Type B pancreatic cell (in vitro differentiated cells): ENCODE results near the gene SH3D19. TPM values are rescaled to one million over a fixed set of nuclear protein-coding genes. Genes with fewer than 3 reads are reported as not detected.
"Not testable (repeated sequence)": the region's sequence is repeated elsewhere in the genome, so short reads cannot be mapped to it uniquely, and the experiment has no call there.

Source experiments
- DNase-seq: peaks from one replicate; pipeline ENCODE4 v3.0.0; 2021; ENCODE audit warnings: mixed read lengths; ENCODE audit not compliant: unreplicated experiment; ENCODE audit errors: extremely low spot score
- H3K27ac Mint-ChIP-seq: 2 replicates; pipeline ENCODE4 v1.8.0; 2021; ENCODE audit warnings: mild to moderate bottlenecking, mixed read lengths
- H3K27me3 Mint-ChIP-seq: 2 replicates; pipeline ENCODE4 v1.8.0; 2021; ENCODE audit warnings: mixed read lengths
- H3K36me3 Mint-ChIP-seq: 2 replicates; pipeline ENCODE4 v1.8.0; 2021; ENCODE audit warnings: mixed read lengths
- H3K4me1 Mint-ChIP-seq: one replicate; pipeline ENCODE4 v1.8.0; 2021; ENCODE audit warnings: mixed read lengths; ENCODE audit not compliant: unreplicated experiment
- H3K4me3 Mint-ChIP-seq: 2 replicates; pipeline ENCODE4 v1.8.0; 2021; ENCODE audit warnings: mild to moderate bottlenecking, mixed read lengths
- H3K9me3 Mint-ChIP-seq: 2 replicates; pipeline ENCODE4 v1.8.0; 2021; ENCODE audit warnings: mixed read lengths
- total RNA-seq: library from RNA; stranded (reverse); gene quantifications from 2 replicates; pipeline ENCODE4 v1.2.1, GENCODE V29; 2021; ENCODE audit warnings: low replicate concordance
- TF ChIP-seq, protein P1 (sequence below): fragments of 200-600 bp; sonication (generic); conservative IDR thresholded peaks from 2 replicates; pipeline ENCODE4 v1.5.0; 2021; ENCODE audit warnings: antibody characterized with exemption, mild to moderate bottlenecking

The SH3D19 gene
- total RNA-seq, 1 donor from 2014 or later = 24.3 TPM

DNA sequence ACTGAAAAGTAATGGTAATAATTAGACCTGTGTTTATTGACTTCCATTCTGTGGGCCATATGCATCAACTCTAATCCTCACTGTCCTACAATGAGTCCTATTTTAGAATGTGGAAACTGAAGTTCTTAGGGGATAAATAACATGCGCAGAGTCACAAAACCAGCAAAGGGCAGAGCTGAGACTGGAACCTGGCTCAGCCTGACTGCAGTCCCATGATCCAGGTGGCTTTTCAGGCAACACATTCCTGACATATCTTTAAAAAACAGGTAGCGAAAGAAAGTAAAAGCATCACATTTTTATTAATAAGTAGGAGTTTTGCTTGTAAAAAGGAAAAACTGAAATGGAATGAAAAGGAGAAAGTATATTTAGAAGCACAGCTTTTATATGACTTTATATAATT is 83.1 kb downstream of the SH3D19 start:
- H3K4me3 Mint-ChIP-seq = no peak overlapping the region
- TF ChIP-seq, protein P1, sequence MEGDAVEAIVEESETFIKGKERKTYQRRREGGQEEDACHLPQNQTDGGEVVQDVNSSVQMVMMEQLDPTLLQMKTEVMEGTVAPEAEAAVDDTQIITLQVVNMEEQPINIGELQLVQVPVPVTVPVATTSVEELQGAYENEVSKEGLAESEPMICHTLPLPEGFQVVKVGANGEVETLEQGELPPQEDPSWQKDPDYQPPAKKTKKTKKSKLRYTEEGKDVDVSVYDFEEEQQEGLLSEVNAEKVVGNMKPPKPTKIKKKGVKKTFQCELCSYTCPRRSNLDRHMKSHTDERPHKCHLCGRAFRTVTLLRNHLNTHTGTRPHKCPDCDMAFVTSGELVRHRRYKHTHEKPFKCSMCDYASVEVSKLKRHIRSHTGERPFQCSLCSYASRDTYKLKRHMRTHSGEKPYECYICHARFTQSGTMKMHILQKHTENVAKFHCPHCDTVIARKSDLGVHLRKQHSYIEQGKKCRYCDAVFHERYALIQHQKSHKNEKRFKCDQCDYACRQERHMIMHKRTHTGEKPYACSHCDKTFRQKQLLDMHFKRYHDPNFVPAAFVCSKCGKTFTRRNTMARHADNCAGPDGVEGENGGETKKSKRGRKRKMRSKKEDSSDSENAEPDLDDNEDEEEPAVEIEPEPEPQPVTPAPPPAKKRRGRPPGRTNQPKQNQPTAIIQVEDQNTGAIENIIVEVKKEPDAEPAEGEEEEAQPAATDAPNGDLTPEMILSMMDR = no peak
- H3K27me3 Mint-ChIP-seq = no peaks in the 10 kb centered on the region
- DNase-seq = no peak
- H3K9me3 Mint-ChIP-seq = no peaks in the 10 kb centered on the region
- H3K27ac Mint-ChIP-seq = no peak overlapping the region
- peaks cover 5% of the 10 kb centered on the region for H3K4me1 Mint-ChIP-seq
- H3K36me3 Mint-ChIP-seq = peaks cover 3% of the 10 kb centered on the region

DNA sequence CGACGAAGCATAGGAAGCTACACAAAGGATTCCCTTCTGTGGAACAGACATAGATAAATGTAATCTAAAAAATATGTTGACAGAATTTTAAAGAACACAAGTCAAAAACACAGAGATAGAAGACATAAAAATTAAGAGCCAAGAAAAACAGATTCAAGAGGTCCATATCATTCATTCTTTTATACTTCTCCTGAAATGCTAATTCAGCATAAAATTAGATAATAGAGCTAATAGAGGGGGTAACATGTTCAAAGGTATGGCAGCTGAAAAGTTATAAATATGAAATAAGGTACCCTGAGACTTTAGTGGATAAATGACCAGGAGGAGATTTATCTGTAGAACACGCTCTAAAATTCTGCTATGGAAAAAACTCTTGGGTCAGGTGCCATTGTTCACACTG is 85.8 kb downstream of the SH3D19 start:
- peaks cover 3% of the 10 kb centered on the region for H3K36me3 Mint-ChIP-seq
- H3K4me1 Mint-ChIP-seq = peaks cover 5% of the 10 kb centered on the region
- TF ChIP-seq, protein P1 = no peak
- no peaks in the 10 kb centered on the region for H3K9me3 Mint-ChIP-seq
- H3K27me3 Mint-ChIP-seq = no peaks in the 10 kb centered on the region
- H3K27ac Mint-ChIP-seq = no peak overlapping the region
- H3K4me3 Mint-ChIP-seq = no peak overlapping the region
- DNase-seq = no peak

DNA sequence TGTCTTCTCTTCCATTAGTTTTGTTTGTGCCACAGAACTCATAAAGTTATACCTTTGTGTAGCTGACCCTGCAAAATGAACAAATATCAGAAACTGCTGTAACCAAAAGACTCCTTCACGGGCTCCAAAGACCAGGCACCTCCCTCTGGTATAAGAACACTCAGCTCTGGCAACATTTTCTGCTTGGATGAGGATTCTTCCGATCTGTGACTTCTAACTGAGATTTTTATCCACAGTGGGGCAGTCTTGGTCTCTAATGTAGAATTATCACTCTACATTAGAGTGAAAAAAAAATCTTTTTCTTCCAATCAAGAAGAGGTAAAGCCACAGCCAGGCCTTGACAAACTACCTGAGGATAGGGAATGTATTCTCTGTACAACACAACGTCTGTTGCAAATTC is 86.9 kb downstream of the SH3D19 start:
- Mint-ChIP-seq H3K9me3 (no peaks in the 10 kb centered on the region), H3K27ac (no peak overlapping the region), H3K4me3 (no peak overlapping the region), H3K4me1 (peaks cover 5% of the 10 kb centered on the region), H3K27me3 (no peaks in the 10 kb centered on the region), H3K36me3 (peaks cover 3% of the 10 kb centered on the region)
- TF ChIP-seq, protein P1 = no peak
- DNase-seq = no peak

DNA sequence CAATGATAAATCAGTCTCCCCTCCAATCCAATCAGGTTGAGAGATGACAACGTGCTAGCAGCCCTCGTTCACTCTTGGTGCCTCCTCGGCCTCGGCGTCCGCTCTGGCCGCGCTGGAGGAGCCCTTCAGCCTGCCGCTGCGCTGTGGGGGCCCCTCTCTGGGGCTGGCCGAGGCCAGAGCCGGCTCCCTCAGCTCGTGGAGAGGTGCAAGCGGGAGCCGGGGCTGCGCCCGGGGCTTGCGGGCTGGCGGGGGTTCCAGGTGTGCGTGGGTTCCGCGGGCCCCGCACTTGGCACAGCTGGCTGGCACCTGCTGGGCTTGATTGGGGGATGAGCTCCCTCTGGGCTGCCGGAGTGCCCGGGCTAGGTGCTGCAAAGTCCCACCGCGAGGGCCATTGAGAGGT is 89.4 kb downstream of the SH3D19 start:
- Mint-ChIP-seq H3K27me3 (no peaks in the 10 kb centered on the region), H3K4me3 (no peak overlapping the region), H3K27ac (no peak overlapping the region), H3K4me1 (peaks cover 9% of the 10 kb centered on the region), H3K36me3 (peaks cover 3% of the 10 kb centered on the region), H3K9me3 (no peaks in the 10 kb centered on the region)
- TF ChIP-seq, protein P1 = no peak
- DNase-seq = no peak

DNA sequence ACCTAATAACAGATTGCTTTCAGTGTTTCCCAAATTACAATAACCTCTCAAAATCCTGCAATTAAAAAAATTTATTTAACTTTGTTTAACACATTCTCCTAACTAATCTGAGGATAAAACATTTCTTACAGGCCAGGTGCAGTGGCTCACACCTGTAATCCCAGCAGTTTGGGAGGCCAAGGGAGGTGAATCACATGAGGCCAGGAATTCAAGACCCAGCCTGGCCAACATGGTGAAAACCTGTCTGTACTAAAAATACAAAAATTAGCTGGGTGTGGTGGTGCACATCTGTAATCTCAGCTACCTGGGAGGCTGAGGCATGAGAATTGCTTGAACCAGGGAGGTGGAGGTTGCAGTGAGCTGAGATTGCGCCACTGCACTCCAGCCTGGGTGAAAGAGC is 90.0 kb downstream of the SH3D19 start:
- not testable (repeated sequence) for H3K9me3 Mint-ChIP-seq, DNase-seq, H3K27me3 Mint-ChIP-seq, H3K27ac Mint-ChIP-seq, H3K4me1 Mint-ChIP-seq, H3K36me3 Mint-ChIP-seq, H3K4me3 Mint-ChIP-seq

DNA sequence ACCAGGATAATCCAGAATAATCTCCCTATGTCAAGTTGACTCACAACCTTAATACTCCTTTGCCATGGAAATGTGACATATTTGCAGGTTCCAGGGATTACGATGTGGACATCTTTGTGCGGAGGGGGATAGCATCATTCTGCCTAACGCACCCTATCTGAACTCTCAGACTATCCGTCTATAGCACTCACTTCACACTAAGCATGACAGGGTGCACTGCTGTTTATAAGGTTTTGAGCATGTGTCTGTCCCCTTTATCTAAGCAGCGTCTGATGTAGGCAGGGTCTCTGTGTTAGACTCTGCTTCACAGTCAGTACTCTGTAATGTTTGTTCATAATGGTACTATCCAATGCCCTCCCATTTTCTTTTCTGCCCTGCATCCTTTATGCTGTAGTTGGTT is 91.8 kb downstream of the SH3D19 start:
- Mint-ChIP-seq H3K27ac (no peak overlapping the region), H3K27me3 (no peaks in the 10 kb centered on the region), H3K4me1 (peaks cover 7% of the 10 kb centered on the region), H3K4me3 (no peak overlapping the region), H3K9me3 (peaks cover 3% of the 10 kb centered on the region), H3K36me3 (peaks cover 1% of the 10 kb centered on the region)
- TF ChIP-seq, protein P1 = no peak
- DNase-seq = no peak
